Stomach (tissue), 9 donors: Measurements from ENCODE around the gene SEMA5B. TPM values are rescaled to one million over a fixed set of nuclear protein-coding genes. Genes with fewer than 3 reads are reported as not detected.

ENCODE experiments used
- DNase-seq, 2 donors: peaks; one replicate each; pipeline versions ENCODE4 v3.0.0 to v3.0.0-alpha.2; 2013 to 2019
- H3K27ac ChIP-seq, 5 donors: fragments of 200-600 bp in 4 of 5; sonication (generic) in 4 of 5; one replicate each; pipeline ENCODE4 v1.5.1; 2013 to 2019; ENCODE audit warnings: mild to moderate bottlenecking in 1 of 5, moderate library complexity in 1 of 5
- H3K27me3 ChIP-seq, 3 donors: fragments of 200-600 bp; sonication (generic); one replicate each; pipeline ENCODE4 v1.5.1; 2017 to 2019; ENCODE audit warnings: mixed run types in 1 of 3
- H3K36me3 ChIP-seq, 4 donors: fragments of 200-600 bp; sonication (generic); 1 replicate in 3 of 4; 2 replicates in 1 of 4; pipeline ENCODE4 v1.5.1; 2016 to 2019
- H3K4me1 ChIP-seq, 4 donors: fragments of 200-600 bp; sonication (generic); one replicate each; pipeline ENCODE4 v1.5.1; 2016 to 2019
- H3K4me3 ChIP-seq, 4 donors: fragments of 200-600 bp; sonication (generic) in 3 of 4; one replicate each; pipeline ENCODE4 v1.5.1; 2016 to 2019; ENCODE audit warnings: mild to moderate bottlenecking in 1 of 4
- H3K9me3 ChIP-seq, 4 donors: fragments of 200-600 bp; sonication (generic); one replicate each; pipeline ENCODE4 v1.5.1; 2016 to 2019
- CTCF ChIP-seq, 7 experiments: fragments of 450-650 bp in 4 of 7; fragments of 200-600 bp in 3 of 7; sonication (generic) in 3 of 7; IDR thresholded peaks; one replicate each; pipeline ENCODE4 v1.5.1; 2016 to 2019; ENCODE audit warnings: antibody characterized with exemption in 7 of 7, control low read depth in 2 of 7, mild to moderate bottlenecking in 1 of 7
- EP300 ChIP-seq: sonication (generic); formaldehyde crosslinking; IDR thresholded peaks from one replicate; pipeline ENCODE4 v1.6.1; 2017; ENCODE audit warnings: antibody characterized with exemption
- POLR2A ChIP-seq, 4 donors: fragments of 450-650 bp; IDR thresholded peaks; one replicate each; pipeline ENCODE4 v1.6.1; 2016; ENCODE audit warnings: antibody characterized with exemption in 4 of 4, control low read depth in 2 of 4, mild to moderate bottlenecking in 1 of 4, moderate library complexity in 1 of 4
- POLR2AphosphoS5 ChIP-seq, 3 donors: sonication (generic); formaldehyde crosslinking; IDR thresholded peaks; one replicate each; pipeline ENCODE4 v1.6.1; 2016; ENCODE audit warnings: antibody characterized with exemption in 3 of 3
- WGBS, 5 donors: extraction: QIAGEN DNeasy Blood & Tissue Kit in 3 of 5; methylation state at CpG; one replicate each; pipeline versions ENCODE4 v1.1.5 to v1.1.7; 2013 to 2018; 5-methylcytosine and 5-hydroxymethylcytosine counted together
- intact Hi-C: fragments of 100-400 bp; cut with DNase I; formaldehyde crosslinking; loops from one replicate; pipeline ENCODE4 v1.15.1; 2023; ENCODE audit warnings: low total_unique reads
- polyA plus RNA-seq, 3 donors: library from polyadenylated mRNA; stranded (reverse); fragments of 200-250 nt; gene quantifications; one replicate each; pipeline ENCODE4 v1.2.3, GENCODE V29; 2013
- total RNA-seq, 5 donors: library from RNA; depleted of rRNA; stranded (reverse); fragments of >200 nt; gene quantifications; one replicate each; pipeline versions ENCODE4 v1.1.0 to v1.2.3, GENCODE V29; 2014 to 2016
- donor health status: healthy with polysubstance abuse.
- donor health status: Bipolar disorder and iron deficiency.
- donor health status: healthy.

The SEMA5B gene
- total and polyA plus RNA-seq, 8 donors: 0.15 to 27.2 (median 1.0) TPM; not detected in 2

GRCh38 chr3:123004201-123004918 is 23.2 kb downstream of the SEMA5B start:
- intact Hi-C loops: no loop called here
- DNase-seq: no peak
- H3K4me3 ChIP-seq: no peak overlapping the region
- no peak for TF ChIP-seq CTCF (IDR thresholded peaks at IDR 0.05)
- no peak for TF ChIP-seq EP300
- TF ChIP-seq POLR2A (IDR thresholded peaks at IDR 0.05): no peak
- TF ChIP-seq POLR2AphosphoS5 (IDR thresholded peaks at IDR 0.05): no peak
- H3K36me3 ChIP-seq: no peaks in the 10 kb centered on the region
- peaks cover 0 to 10% (median 8%) of the 10 kb centered on the region in 3 donors for H3K27me3 ChIP-seq
- no peaks in the 10 kb centered on the region for H3K9me3 ChIP-seq
- no peaks in the 10 kb centered on the region for H3K4me1 ChIP-seq
- no peak overlapping the region for H3K27ac ChIP-seq
- WGBS, 5 donors: 65 to 74% (median 73%) methylated on average over 5 of the region's 5 CpGs

- intact Hi-C loops: no loop called here
- WGBS, 5 donors: 67 to 75% (median 74%) methylated on average over 7 of the region's 7 CpGs
- no peaks in the 10 kb centered on the region for H3K36me3 ChIP-seq
Measured at GRCh38 chr3:123002749-123003497, 24.6 kb downstream of the SEMA5B start.

GRCh38 chr3:123002100-123002748 is 25.3 kb downstream of the SEMA5B start:
- Histone ChIP-seq H3K4me1 (no peaks in the 10 kb centered on the region), H3K9me3 (no peaks in the 10 kb centered on the region), H3K27me3 (peaks cover 0 to 6% (median 0%) of the 10 kb centered on the region in 3 donors), H3K27ac (no peak overlapping the region), H3K36me3 (no peaks in the 10 kb centered on the region), H3K4me3 (no peak overlapping the region)
- intact Hi-C loops: no loop called here
- WGBS, 5 donors: 65 to 77% (median 69%) methylated on average over 8 of the region's 8 CpGs
- no peak for DNase-seq
- no peak for TF ChIP-seq POLR2AphosphoS5 (IDR thresholded peaks at IDR 0.05)
- no peak for TF ChIP-seq EP300

More at GRCh38 chr3:123002749-123003497, 24.6 kb downstream of the SEMA5B start:
- TF ChIP-seq POLR2A (IDR thresholded peaks at IDR 0.05): no peak
- no peak for TF ChIP-seq CTCF (IDR thresholded peaks at IDR 0.05)
- TF ChIP-seq EP300: no peak
- TF ChIP-seq POLR2AphosphoS5 (IDR thresholded peaks at IDR 0.05): no peak
- Histone ChIP-seq H3K4me1 (no peaks in the 10 kb centered on the region), H3K4me3 (no peak overlapping the region), H3K27ac (no peak overlapping the region), H3K27me3 (peaks cover 0 to 6% (median 0%) of the 10 kb centered on the region in 3 donors), H3K9me3 (no peaks in the 10 kb centered on the region)
- no peak for DNase-seq

- H3K9me3 ChIP-seq: no peaks in the 10 kb centered on the region
- 91 to 95% (median 93%) methylated on average over 4 of the region's 4 CpGs for WGBS, 5 donors
- intact Hi-C loops: no loop called here
Measured at GRCh38 chr3:122998856-122999255, 28.7 kb downstream of the SEMA5B start.

GRCh38 chr3:122998206-122998605 is 29.4 kb downstream of the SEMA5B start:
- 89 to 97% (median 93%) methylated on average over 7 of the region's 7 CpGs for WGBS, 5 donors
- no peak overlapping the region for H3K27ac ChIP-seq

More at GRCh38 chr3:122998856-122999255, 28.7 kb downstream of the SEMA5B start:
- no peak for DNase-seq
- no peaks in the 10 kb centered on the region for H3K36me3 ChIP-seq
- no peak overlapping the region for H3K27ac ChIP-seq
- no peak overlapping the region for H3K4me3 ChIP-seq
- TF ChIP-seq POLR2A (IDR thresholded peaks at IDR 0.05): no peak
- H3K4me1 ChIP-seq: peaks cover 0 to 14% (median 6%) of the 10 kb centered on the region in 4 donors
- peaks cover 0 to 6% (median 0%) of the 10 kb centered on the region in 3 donors for H3K27me3 ChIP-seq

More at GRCh38 chr3:122998206-122998605, 29.4 kb downstream of the SEMA5B start:
- Histone ChIP-seq H3K9me3 (no peaks in the 10 kb centered on the region), H3K4me1 (peaks cover 0 to 19% (median 9%) of the 10 kb centered on the region in 4 donors), H3K4me3 (no peak overlapping the region), H3K27me3 (peaks cover 0 to 8% (median 6%) of the 10 kb centered on the region in 3 donors), H3K36me3 (no peaks in the 10 kb centered on the region)
- intact Hi-C loops: no loop called here
- TF ChIP-seq POLR2A (IDR thresholded peaks at IDR 0.05) (no peak), CTCF (IDR thresholded peaks at IDR 0.05) (no peak), POLR2AphosphoS5 (IDR thresholded peaks at IDR 0.05) (no peak), EP300 (no peak)
- DNase-seq: no peak
